Breast epithelium (tissue), 4 donors: Measurements from ENCODE around the gene DNAJC3. TPM values are rescaled to one million over a fixed set of nuclear protein-coding genes. Genes with fewer than 3 reads are reported as not detected.
"Not testable (repeated sequence)": the region's sequence is repeated elsewhere in the genome, so short reads cannot be mapped to it uniquely, and the experiment has no call there.

Source experiments
- DNase-seq, 2 donors: peaks; one replicate each; pipeline ENCODE4 v3.0.0-alpha.2; 2019; ENCODE audit warnings: low spot score in 2 of 2
- H3K27ac ChIP-seq, 2 donors: fragments of 200-600 bp; sonication (generic) in 1 of 2; one replicate each; pipeline ENCODE4 v1.5.1; 2016 to 2019; ENCODE audit warnings: mild to moderate bottlenecking in 1 of 2
- H3K27me3 ChIP-seq, 2 donors: fragments of 200-600 bp; sonication (generic) in 1 of 2; one replicate each; pipeline versions ENCODE4 v1.5.1 to v1.6.0; 2017 to 2019; ENCODE audit warnings: control low read depth in 1 of 2, mild to moderate bottlenecking in 1 of 2
- H3K36me3 ChIP-seq: fragments of 200-600 bp; one replicate; pipeline ENCODE4 v1.5.1; 2019
- H3K4me1 ChIP-seq, 2 donors: fragments of 200-600 bp; sonication (generic); one replicate each; pipeline ENCODE4 v1.5.1; 2016 to 2019; ENCODE audit warnings: control low read depth in 1 of 2
- H3K4me3 ChIP-seq, 3 donors: fragments of 200-600 bp; sonication (generic); 1 replicate in 2 of 3; 2 replicates in 1 of 3; pipeline ENCODE4 v1.5.1; 2016 to 2019; ENCODE audit warnings: mild to moderate bottlenecking in 3 of 3, moderate library complexity in 2 of 3
- H3K9me3 ChIP-seq, 2 donors: fragments of 200-600 bp; sonication (generic) in 1 of 2; one replicate each; pipeline ENCODE4 v1.5.1; 2016 to 2019; ENCODE audit warnings: control low read depth in 1 of 2
- CTCF ChIP-seq, 3 donors: fragments of 450-650 bp; IDR thresholded peaks; one replicate each; pipeline ENCODE4 v1.5.1; 2016 to 2017; ENCODE audit warnings: antibody characterized with exemption in 3 of 3, mild to moderate bottlenecking in 3 of 3, moderate library complexity in 3 of 3
- POLR2A ChIP-seq: fragments of 450-650 bp; IDR thresholded peaks from one replicate; pipeline ENCODE4 v1.6.1; 2016; ENCODE audit warnings: antibody characterized with exemption, mild to moderate bottlenecking, moderate library complexity
- POLR2AphosphoS5 ChIP-seq, 3 donors: sonication (generic); formaldehyde crosslinking; IDR thresholded peaks; one replicate each; pipeline ENCODE4 v1.6.1; 2017; ENCODE audit warnings: antibody characterized with exemption in 3 of 3
- intact Hi-C: fragments of 100-400 bp; cut with DNase I; formaldehyde crosslinking; loops from one replicate; pipeline ENCODE4 v1.15.1; 2023; ENCODE audit warnings: low total_unique reads
- total RNA-seq, 3 donors: library from RNA; depleted of rRNA; stranded (reverse); fragments of >200 nt; gene quantifications; one replicate each; pipeline ENCODE4 v1.1.0, GENCODE V29; 2016

The DNAJC3 gene
- total RNA-seq, 3 donors from 2014 or later = 44.3 to 62.3 (median 60.3) TPM

- H3K36me3 ChIP-seq = no peaks in the 10 kb centered on the region
- H3K9me3 ChIP-seq = no peaks in the 10 kb centered on the region
- intact Hi-C loops = no loop called here
- peaks cover 0 to 11% of the 10 kb centered on the region in 2 donors for H3K4me1 ChIP-seq
- no peak overlapping the region for H3K27ac ChIP-seq
- no peak overlapping the region for H3K4me3 ChIP-seq
- no peaks in the 10 kb centered on the region for H3K27me3 ChIP-seq
- no peak for TF ChIP-seq POLR2AphosphoS5 (IDR thresholded peaks at IDR 0.05)
- no peak for TF ChIP-seq POLR2A
- no peak for TF ChIP-seq CTCF (IDR thresholded peaks at IDR 0.05)
- no peak for DNase-seq
Measured at GRCh38 chr13:95708391-95708774, 31.4 kb downstream of the DNAJC3 start.

DNA sequence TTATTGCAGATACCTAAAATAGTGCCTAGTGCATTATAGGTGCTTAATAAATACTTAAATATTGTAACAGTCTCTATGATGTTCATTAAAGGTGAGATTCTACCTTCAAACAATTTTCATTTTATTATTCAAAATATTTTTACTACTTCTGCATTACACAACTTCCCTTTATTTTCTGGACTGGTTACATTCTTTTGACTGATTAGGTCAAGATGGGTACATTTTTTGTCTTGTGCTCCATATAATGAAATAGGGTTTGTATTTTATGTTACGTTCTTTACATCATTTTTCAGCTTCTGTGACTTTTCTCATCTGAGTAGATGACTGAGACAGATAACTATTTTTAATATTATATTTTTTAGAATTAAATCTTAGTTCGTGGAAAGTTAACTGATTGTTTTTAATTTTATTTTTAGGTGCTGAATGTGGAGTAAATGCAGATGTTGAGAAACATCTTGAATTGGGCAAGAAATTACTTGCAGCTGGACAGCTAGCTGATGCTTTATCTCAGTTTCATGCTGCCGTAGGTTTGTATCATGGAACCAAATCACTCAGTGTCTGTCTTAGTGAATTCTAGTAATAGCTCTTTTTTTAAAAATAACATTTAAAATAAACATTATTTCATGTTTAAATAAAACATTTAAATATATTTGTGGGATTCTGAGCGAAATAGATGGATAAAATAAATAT is 32.0 kb downstream of the DNAJC3 start:
- no peak overlapping the region for H3K4me3 ChIP-seq
- H3K9me3 ChIP-seq = no peaks in the 10 kb centered on the region
- TF ChIP-seq POLR2AphosphoS5 (IDR thresholded peaks at IDR 0.05) (no peak), CTCF (IDR thresholded peaks at IDR 0.05) (no peak), POLR2A (no peak)
- no peak for DNase-seq
- H3K27ac ChIP-seq = no peak overlapping the region
- no peaks in the 10 kb centered on the region for H3K27me3 ChIP-seq
- no peaks in the 10 kb centered on the region for H3K36me3 ChIP-seq
- intact Hi-C loops = no loop called here
- peaks cover 0 to 11% of the 10 kb centered on the region in 2 donors for H3K4me1 ChIP-seq

GRCh38 chr13:95710313-95710712 is 33.4 kb downstream of the DNAJC3 start:
- H3K27ac ChIP-seq = no peak overlapping the region
- TF ChIP-seq POLR2AphosphoS5 (IDR thresholded peaks at IDR 0.05) (no peak), CTCF (IDR thresholded peaks at IDR 0.05) (no peak), POLR2A (no peak)
- intact Hi-C loops = no loop called here
- H3K27me3 ChIP-seq = no peaks in the 10 kb centered on the region
- no peak for DNase-seq
- H3K4me3 ChIP-seq = no peak overlapping the region
- no peaks in the 10 kb centered on the region for H3K9me3 ChIP-seq
- peaks cover 0 to 11% of the 10 kb centered on the region in 2 donors for H3K4me1 ChIP-seq
- no peaks in the 10 kb centered on the region for H3K36me3 ChIP-seq

DNA sequence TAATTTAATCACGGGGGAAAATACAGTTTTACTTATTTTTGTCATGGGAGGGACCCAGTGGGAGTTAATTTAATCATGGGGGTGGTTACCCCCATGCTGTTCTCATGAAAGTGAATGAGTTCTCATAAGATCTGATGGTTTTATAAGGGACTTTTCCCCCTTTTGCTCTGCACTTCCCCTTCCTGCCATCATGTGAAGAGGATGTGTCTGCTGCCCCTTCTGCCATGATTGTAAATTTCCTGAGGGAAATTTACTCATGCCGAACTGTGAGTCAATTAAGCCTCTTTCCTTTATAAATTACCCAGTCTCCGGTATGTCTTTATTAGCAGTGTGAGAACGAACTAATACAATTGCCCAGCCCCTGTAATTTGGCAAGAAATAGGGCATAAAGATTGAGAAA is 35.9 kb downstream of the DNAJC3 start:
- H3K4me3 ChIP-seq, H3K36me3 ChIP-seq, H3K27me3 ChIP-seq, H3K27ac ChIP-seq, H3K9me3 ChIP-seq, DNase-seq, intact Hi-C loops: not testable (repeated sequence)
- H3K4me1 ChIP-seq = peaks cover 0 to 10% of the 10 kb centered on the region in 2 donors

- H3K9me3 ChIP-seq = no peaks in the 10 kb centered on the region
- no peaks in the 10 kb centered on the region for H3K27me3 ChIP-seq
- intact Hi-C loops = no loop called here
- H3K4me3 ChIP-seq = no peak overlapping the region
- TF ChIP-seq CTCF (IDR thresholded peaks at IDR 0.05) (no peak), POLR2A (no peak), POLR2AphosphoS5 (IDR thresholded peaks at IDR 0.05) (no peak)
- no peaks in the 10 kb centered on the region for H3K36me3 ChIP-seq
- no peak overlapping the region for H3K27ac ChIP-seq
- H3K4me1 ChIP-seq = peaks cover 0 to 2% of the 10 kb centered on the region in 2 donors
- no peak for DNase-seq
Measured at GRCh38 chr13:95713651-95714050, 36.7 kb downstream of the DNAJC3 start.
